Skeletal muscle tissue (tissue), 4 donors: ENCODE measurements around the gene PBXIP1. TPM values are rescaled to one million over a fixed set of nuclear protein-coding genes. Genes with fewer than 3 reads are reported as not detected.
A peak's percentile ranks its signal among the peaks of the same experiment; 100 is the strongest.

Experiments
- H3K27ac ChIP-seq: one replicate; pipeline ENCODE4 v1.7.0; 2013; ENCODE audit warnings: mild to moderate bottlenecking, low read depth, low read length, inconsistent platforms
- H3K27me3 ChIP-seq, 3 donors: one replicate each; pipeline ENCODE4 v1.7.0; 2013; ENCODE audit warnings: low read length in 3 of 3; ENCODE audit not compliant: control insufficient read depth in 3 of 3, insufficient read depth in 3 of 3
- H3K36me3 ChIP-seq, 3 donors: one replicate each; pipeline ENCODE4 v1.7.0; 2013; ENCODE audit warnings: low read length in 3 of 3; ENCODE audit not compliant: control insufficient read depth in 3 of 3, insufficient read depth in 3 of 3
- H3K4me1 ChIP-seq, 3 donors: one replicate each; pipeline ENCODE4 v1.7.0; 2013; ENCODE audit warnings: low read length in 3 of 3, mild to moderate bottlenecking in 3 of 3; ENCODE audit not compliant: control insufficient read depth in 3 of 3, insufficient read depth in 3 of 3
- H3K4me3 ChIP-seq, 3 donors: one replicate each; pipeline ENCODE4 v1.7.0; 2013; ENCODE audit warnings: low read length in 3 of 3
- H3K9ac ChIP-seq, 3 donors: one replicate each; pipeline ENCODE4 v1.7.0; 2013; ENCODE audit warnings: low read length in 3 of 3, mild to moderate bottlenecking in 3 of 3, moderate library complexity in 2 of 3, low read depth in 1 of 3
- H3K9me3 ChIP-seq, 3 donors: one replicate each; pipeline ENCODE4 v1.7.0; 2013; ENCODE audit warnings: low read length in 3 of 3; ENCODE audit not compliant: control insufficient read depth in 3 of 3
- total RNA-seq: library from RNA; depleted of rRNA; stranded (reverse); fragments of >200 nt; gene quantifications from one replicate; pipeline ENCODE4 v1.2.3, GENCODE V29; 2014
- donor health status: Osteomylitis.

PBXIP1 gene
- total RNA-seq, 1 donor from 2014 or later = 190 TPM

DNA sequence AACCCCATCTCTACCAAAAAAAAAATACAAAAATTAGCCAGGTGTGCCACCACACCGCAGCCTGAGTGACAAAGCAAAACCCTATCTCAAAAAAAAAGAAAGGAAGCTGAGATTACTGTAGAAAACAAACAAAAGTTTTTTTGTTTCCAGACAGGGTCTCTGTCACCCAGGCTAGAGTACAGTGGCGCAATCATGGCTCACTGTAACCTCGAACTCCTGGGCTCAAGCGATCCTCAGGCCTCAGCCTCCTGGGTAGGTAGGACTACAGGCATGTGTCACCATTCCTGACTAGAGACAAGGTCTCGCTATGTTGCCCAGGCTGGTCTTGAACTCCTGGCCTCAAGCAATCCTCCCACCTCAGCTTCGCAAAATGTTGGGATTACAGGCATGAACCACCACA is 8.5 kb upstream of the PBXIP1 start:
- H3K36me3 ChIP-seq = peaks cover 36 to 61% (median 56%) of the 10 kb centered on the region in 3 donors
- H3K4me3 ChIP-seq = no peak overlapping the region
- H3K27me3 ChIP-seq = no peaks in the 10 kb centered on the region
- H3K27ac ChIP-seq = no peak overlapping the region
- H3K9ac ChIP-seq = no peak overlapping the region
- H3K9me3 ChIP-seq = no peaks in the 10 kb centered on the region
- peaks cover 34 to 49% (median 43%) of the 10 kb centered on the region in 3 donors for H3K4me1 ChIP-seq

DNA sequence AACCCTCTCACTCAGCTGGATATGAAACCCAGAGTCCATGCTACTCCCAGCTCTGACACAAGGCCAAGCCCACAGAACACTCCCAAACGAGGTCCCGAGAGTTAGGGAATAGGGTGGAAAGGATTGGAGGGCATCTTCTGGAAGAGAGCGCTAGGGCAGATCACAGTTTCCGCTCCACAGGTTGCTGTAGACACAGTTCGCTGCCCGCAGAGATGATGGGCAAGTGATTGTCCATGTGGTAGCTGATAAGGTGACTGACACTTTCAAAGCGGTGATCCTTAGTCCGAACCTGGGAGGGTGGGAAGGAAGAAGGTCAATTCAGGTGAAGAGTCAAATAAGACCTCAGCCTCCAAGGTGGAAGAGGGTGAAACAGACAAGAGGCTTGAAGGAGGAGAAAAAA is 7.7 kb upstream of the PBXIP1 start:
- Histone ChIP-seq H3K4me3 (no peak overlapping the region), H3K9me3 (no peaks in the 10 kb centered on the region), H3K36me3 (peaks cover 43 to 63% (median 53%) of the 10 kb centered on the region in 3 donors), H3K27me3 (no peaks in the 10 kb centered on the region), H3K27ac (no peak overlapping the region), H3K9ac (peak overlapping the region in 1 of 3 donors; percentile 99), H3K4me1 (peaks cover 30 to 49% (median 40%) of the 10 kb centered on the region in 3 donors)

DNA sequence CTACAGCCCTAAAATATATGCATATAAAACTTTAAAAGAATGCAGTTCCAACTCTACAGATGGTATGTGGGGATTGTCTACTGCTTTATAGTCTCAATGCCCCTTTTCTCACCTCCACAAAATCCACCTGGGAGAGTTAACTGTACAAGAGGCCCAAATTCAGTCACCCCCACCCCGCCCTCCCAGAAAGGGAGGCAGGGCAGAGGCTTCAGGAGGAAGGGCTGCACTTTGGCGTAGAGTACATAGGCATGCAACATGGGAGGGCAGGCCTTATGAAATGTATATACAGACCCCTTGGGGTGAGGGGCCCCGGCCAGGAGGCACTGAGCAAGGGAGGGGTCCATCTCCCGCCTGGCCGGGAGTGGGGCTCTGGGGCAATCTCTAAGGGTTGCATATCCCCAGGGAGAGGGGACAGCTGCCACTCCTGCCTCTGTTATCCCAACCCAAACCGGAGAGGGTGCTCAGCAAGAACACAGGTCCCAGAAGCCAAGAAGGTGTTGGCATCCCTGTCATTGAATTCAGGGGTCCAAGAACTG is 7.0 kb upstream of the PBXIP1 start:
- peak overlapping the region; percentile 87 to 90 (median 90) for H3K4me3 ChIP-seq
- H3K27me3 ChIP-seq = no peaks in the 10 kb centered on the region
- H3K36me3 ChIP-seq = peaks cover 43 to 65% (median 51%) of the 10 kb centered on the region in 3 donors
- H3K4me1 ChIP-seq = peaks cover 37 to 49% (median 37%) of the 10 kb centered on the region in 3 donors
- no peak overlapping the region for H3K27ac ChIP-seq
- H3K9me3 ChIP-seq = no peaks in the 10 kb centered on the region
- H3K9ac ChIP-seq = peak overlapping the region; percentile 89 to 99 (median 95)

DNA sequence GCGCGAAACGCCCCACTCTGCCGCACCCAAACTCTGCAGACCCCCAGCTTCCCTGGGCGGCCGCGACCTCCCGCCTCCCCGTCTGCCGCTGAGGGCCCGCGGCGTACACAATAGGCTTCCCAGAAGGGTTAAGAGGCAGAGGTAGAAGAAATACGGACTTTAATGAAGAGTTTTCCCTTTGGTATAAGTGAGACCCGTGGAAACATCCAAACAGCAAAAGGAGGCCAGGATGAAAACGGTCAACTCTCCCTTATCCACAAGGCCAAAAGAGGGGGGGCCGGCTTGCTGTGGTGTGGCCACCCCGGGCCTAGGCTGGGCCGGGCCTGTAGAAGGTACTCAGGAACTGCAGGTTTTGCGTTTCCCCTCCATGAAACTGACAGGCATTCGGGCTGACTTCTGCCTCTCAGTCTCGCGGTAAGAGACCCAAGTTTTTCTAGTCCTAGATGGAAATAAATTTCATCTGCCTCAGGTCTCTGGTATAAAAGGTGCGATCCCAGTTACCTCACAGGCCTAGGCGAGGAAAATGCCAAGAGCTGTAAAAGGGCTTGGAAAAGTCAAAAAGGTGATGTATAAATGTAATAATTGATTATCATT is 6.4 kb upstream of the PBXIP1 start:
- Histone ChIP-seq H3K9ac (peak overlapping the region; percentile 89 to 99 (median 95)), H3K36me3 (peaks cover 37 to 60% (median 45%) of the 10 kb centered on the region in 3 donors), H3K9me3 (no peaks in the 10 kb centered on the region), H3K27ac (peak overlapping the region; percentile 94), H3K4me1 (peaks cover 37 to 50% (median 42%) of the 10 kb centered on the region in 3 donors), H3K4me3 (peak overlapping the region; percentile 87 to 90 (median 90)), H3K27me3 (no peaks in the 10 kb centered on the region)

DNA sequence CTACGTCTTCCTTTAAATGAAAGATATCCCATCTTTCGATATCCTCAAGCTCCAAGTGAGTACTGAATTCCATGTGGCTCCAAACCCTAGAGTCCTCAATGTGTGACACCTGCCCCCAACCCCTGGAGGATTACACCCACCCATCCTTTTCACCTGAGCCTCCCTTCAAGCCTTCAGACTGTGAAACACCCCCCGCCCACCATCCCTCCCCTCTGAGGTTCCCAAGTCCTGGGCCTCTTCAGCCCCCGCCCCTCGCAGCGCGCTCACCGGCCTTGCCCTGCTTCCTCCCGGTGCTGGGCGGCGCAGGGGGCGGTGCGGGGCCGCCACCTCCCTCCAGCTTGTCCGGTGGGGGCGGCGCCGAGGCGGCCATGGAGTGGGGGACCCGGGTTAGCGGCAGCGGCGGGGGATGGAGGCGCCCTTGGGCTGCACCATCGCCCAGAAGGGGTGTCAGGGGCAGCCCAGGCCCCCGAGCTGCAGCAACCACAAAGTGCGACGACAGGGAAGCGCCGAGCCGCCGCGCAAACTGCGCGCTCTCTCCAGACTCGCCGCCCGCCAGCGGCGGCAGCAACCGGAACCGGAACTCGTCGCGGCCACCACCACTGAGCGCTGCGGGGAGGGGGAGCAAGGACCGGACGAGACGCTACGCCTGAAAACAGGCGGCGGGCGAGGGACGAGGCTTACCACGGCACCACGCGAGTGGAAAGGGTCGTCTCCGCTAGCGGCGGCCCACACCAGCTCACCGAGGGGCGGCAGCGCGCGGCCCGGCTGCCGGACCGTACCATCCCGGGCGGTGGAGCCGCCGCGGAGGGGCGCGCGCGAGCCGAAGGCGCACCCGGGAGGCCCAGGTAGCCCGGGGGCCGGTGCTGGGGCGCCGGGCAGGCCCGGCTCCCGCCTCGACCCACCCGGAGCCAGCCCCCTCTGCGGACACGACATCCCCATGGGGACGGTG is 5.6 kb upstream of the PBXIP1 start, which contains the start of gene PYGO2:
Gene PYGO2 (minus strand): TSS at position 576 of the 949 bp plus-strand sequence. CDS start 206 bp downstream, at position 370.
- Histone ChIP-seq H3K27me3 (no peaks in the 10 kb centered on the region), H3K9ac (peak within 1 kb of the TSS; percentile 89 to 99 (median 95)), H3K9me3 (no peaks in the 10 kb centered on the region), H3K4me3 (peak within 1 kb of the TSS; percentile 87 to 90 (median 90)), H3K27ac (peak within 1 kb of the TSS; percentile 94), H3K36me3 (peaks cover 37 to 53% (median 39%) of the 10 kb centered on the region in 3 donors), H3K4me1 (peaks cover 45 to 58% (median 45%) of the 10 kb centered on the region in 3 donors)

DNA sequence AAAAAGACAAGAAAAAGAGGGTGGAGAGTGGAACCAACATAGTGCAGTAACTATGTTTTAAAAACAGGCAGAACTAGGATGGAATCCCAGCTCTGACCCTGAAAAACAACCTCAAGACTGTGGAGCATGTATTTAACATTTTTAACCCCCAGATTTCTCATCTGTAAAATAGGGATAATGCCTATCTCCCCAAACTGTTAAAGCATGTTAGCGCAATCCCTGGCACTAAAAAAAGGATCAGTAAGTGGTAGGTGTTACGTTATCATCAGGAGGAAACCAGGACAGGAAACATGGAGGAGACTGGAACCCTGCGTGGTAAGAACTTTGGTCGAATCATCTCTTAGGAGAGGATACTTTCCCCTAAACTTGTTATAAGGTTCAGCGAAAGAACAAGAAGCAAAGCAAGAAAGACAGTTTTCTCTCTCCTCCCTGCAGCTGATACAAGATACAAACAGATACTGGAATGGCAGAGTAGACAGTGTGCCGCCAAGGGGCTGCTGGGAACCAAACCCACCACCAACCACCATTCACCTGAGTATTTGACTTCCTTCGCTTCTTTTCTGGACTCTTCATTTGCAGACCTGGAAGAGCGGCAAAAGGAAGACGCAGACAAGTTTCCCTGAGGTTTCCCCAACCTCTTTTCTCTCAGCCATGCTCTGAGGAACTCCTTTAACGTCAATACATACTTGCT is 4.7 kb upstream of the PBXIP1 start:
- peaks cover 48 to 63% (median 49%) of the 10 kb centered on the region in 3 donors for H3K4me1 ChIP-seq

DNA sequence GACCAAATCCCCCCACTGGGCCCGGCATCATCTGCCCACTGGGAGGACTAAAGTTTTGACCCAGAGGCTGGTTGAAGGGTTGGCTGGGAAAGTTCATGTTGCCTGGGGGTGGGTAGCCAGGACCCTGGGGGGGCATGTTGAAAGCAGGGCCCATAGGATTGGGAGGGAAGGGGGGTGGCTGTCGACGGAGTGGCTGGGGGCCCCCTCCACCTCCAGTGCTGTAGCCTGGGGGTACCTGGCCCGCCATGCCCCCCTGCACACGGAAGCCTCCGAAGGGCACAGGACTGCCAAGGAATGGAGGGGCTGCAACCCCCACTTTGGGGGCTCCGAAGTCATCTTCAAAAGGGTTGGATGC is 3.5 kb upstream of the PBXIP1 start:
- Histone ChIP-seq H3K4me3 (no peak overlapping the region), H3K9ac (no peak overlapping the region), H3K27ac (peak overlapping the region; percentile 5), H3K27me3 (no peaks in the 10 kb centered on the region), H3K4me1 (peaks cover 59 to 75% (median 61%) of the 10 kb centered on the region in 3 donors), H3K36me3 (peaks cover 20 to 33% (median 21%) of the 10 kb centered on the region in 3 donors), H3K9me3 (no peaks in the 10 kb centered on the region)

More for the DNA sequence above, 4.7 kb upstream of the PBXIP1 start:
- H3K9me3 ChIP-seq = no peaks in the 10 kb centered on the region
- H3K27me3 ChIP-seq = no peaks in the 10 kb centered on the region
- peaks cover 29 to 44% (median 31%) of the 10 kb centered on the region in 3 donors for H3K36me3 ChIP-seq
- H3K27ac ChIP-seq = peak overlapping the region; percentile 94
- H3K9ac ChIP-seq = peak overlapping the region; percentile 89 to 99 (median 95)
- H3K4me3 ChIP-seq = peak overlapping the region; percentile 87 to 90 (median 90)

DNA sequence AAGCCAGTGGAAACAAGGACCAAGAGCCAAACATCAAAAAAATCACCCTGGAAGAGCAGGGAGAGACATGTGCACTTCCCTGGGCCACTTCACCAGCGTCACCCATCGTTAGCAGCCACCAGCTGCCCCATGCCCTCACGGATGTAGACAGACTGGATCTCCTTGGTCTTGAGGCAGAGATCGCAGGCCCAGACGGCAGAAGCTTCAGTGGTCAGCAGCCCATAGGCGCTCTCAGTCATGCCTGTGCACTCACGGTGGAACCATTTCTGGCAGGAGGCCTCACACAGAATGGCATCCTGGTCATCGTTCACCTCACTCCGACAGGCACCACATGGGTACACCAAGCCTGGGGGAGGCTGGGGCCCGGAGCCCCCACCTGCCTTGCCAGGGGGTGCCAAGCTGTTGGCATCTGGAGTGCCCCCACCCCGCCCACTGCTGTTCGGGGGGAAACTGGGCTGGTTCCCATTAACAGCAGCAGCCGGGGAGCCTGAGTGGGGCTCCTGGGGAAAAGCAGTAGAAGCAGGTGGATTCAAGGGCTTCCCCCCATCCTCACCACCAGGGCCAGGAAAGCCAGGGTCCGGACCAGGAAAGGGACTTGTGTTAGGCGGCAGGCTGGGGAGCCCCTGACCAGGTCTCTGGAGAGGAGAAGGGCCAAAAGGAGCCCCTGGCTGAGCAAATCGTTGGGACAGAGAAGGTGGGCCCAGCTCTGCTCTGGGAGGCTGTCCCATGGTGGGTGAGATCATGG is 3.0 kb upstream of the PBXIP1 start:
- Histone ChIP-seq H3K4me3 (no peak overlapping the region), H3K9ac (peak overlapping the region in 2 of 3 donors; percentile 8 to 40), H3K9me3 (no peaks in the 10 kb centered on the region), H3K36me3 (peaks cover 16 to 29% (median 20%) of the 10 kb centered on the region in 3 donors), H3K27ac (peak overlapping the region; percentile 5), H3K27me3 (no peaks in the 10 kb centered on the region), H3K4me1 (peaks cover 64 to 78% (median 66%) of the 10 kb centered on the region in 3 donors)

DNA sequence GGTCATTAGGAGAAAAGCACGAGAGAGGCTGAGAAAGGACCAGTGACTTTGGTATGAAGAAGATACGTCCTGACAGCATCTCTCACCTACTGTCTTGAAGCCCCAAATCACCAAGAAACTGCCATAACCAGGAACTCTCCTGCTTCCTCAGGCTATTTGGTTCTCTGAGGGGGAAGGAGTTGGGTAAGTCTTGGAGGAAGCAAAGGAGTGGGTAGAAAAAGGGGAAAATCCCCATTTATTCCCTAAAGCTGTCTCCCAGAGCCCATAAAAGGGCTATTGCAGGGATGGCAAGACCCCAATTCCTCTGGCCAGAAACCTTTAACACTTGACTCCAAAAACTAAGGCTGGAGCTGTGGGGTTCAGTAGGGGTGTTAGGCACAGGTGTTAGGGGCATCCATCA is 2.1 kb upstream of the PBXIP1 start:
- H3K4me1 ChIP-seq = peaks cover 66 to 78% (median 73%) of the 10 kb centered on the region in 3 donors
- no peak overlapping the region for H3K4me3 ChIP-seq
- H3K9me3 ChIP-seq = no peaks in the 10 kb centered on the region
- H3K36me3 ChIP-seq = peaks cover 10 to 21% (median 14%) of the 10 kb centered on the region in 3 donors
- peak overlapping the region; percentile 1 for H3K27ac ChIP-seq
- peak overlapping the region; percentile 20 to 54 (median 42) for H3K9ac ChIP-seq
- no peaks in the 10 kb centered on the region for H3K27me3 ChIP-seq
